Measurements from ENCODE around the gene DPF3. TPM values are rescaled to one million over a fixed set of nuclear protein-coding genes. Genes with fewer than 3 reads are reported as not detected.

Gene DPF3
- total and polyA plus RNA-seq, 2 of the 13 experiments (the other 11 are each of a cell fraction or from before 2014, with no cell fraction given): 0.09 to 0.60 TPM

- TF ChIP-seq, protein P1, sequence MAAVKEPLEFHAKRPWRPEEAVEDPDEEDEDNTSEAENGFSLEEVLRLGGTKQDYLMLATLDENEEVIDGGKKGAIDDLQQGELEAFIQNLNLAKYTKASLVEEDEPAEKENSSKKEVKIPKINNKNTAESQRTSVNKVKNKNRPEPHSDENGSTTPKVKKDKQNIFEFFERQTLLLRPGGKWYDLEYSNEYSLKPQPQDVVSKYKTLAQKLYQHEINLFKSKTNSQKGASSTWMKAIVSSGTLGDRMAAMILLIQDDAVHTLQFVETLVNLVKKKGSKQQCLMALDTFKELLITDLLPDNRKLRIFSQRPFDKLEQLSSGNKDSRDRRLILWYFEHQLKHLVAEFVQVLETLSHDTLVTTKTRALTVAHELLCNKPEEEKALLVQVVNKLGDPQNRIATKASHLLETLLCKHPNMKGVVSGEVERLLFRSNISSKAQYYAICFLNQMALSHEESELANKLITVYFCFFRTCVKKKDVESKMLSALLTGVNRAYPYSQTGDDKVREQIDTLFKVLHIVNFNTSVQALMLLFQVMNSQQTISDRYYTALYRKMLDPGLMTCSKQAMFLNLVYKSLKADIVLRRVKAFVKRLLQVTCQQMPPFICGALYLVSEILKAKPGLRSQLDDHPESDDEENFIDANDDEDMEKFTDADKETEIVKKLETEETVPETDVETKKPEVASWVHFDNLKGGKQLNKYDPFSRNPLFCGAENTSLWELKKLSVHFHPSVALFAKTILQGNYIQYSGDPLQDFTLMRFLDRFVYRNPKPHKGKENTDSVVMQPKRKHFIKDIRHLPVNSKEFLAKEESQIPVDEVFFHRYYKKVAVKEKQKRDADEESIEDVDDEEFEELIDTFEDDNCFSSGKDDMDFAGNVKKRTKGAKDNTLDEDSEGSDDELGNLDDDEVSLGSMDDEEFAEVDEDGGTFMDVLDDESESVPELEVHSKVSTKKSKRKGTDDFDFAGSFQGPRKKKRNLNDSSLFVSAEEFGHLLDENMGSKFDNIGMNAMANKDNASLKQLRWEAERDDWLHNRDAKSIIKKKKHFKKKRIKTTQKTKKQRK (IDR thresholded peaks at IDR 0.05; ENCODE audit: low read length): no peak
- no peak for TF ChIP-seq GABPA (IDR thresholded peaks at IDR 0.05; ENCODE audit: low read depth, low read length)
- no peak for TF ChIP-seq GABPA (CRISPR knock-in tag; IDR thresholded peaks at IDR 0.05; ENCODE audit: low read depth)
- TF ChIP-seq BRD4 (CRISPR knock-in tag; IDR thresholded peaks at IDR 0.05): no peak
- no peak for TF ChIP-seq POGK (CRISPR knock-in tag; conservative IDR thresholded peaks at IDR 0.05)
Observed at GRCh38 chr14:72824051-72824450, 69.8 kb downstream of the DPF3 start (continued).

DNA sequence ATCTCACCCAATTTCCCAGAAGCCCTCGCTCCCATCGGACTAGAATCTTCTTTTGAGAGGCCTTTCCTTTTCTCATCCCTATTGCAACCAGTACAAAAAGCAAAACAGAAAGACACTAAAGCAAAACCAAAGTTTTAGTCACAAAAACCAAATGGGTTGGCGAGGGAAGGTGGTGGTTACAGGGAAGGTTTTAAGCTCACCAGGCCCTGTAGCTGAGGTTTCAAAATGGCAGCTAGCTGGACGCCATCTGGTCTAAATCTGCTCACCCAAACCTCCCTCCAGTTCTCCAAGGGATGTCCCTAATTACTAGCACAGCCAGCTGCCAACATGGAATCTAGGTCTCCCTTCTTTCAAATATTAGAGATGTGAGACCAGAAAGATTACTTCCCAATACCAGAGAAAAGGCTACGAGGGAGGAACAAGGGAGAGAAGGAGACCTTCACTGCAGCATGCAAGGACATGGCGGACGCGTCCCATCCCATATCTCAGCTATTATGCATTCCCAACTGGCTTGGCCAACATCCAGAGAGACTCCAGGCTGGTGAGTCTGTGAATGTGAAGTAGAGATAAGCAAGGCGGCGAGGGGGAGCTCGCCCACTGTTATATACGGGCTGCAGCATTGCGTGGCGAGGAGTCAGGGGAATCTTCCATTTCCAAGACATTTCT, 70.8 kb downstream of the DPF3 start:
- intact Hi-C loops (cut with micrococcal nuclease; ENCODE audit: unreplicated experiment): no loop called here
- no peak overlapping the region for H3K4me3 ChIP-seq (replicated peaks in 1 of 3; ENCODE audit: insufficient read depth in 1 of 3, low read depth in 2 of 3, low read length in 3 of 3)
- H3K36me3 ChIP-seq (replicated peaks in 1 of 2; ENCODE audit: control insufficient read depth in 1 of 2, insufficient read depth in 2 of 2, low read length in 2 of 2): no peaks in the 10 kb centered on the region
- ATAC-seq (no peak), FAIRE-seq (no peak), DNase-seq (ENCODE audit: low spot score) (no peak)
- H4K20me1 ChIP-seq (ENCODE audit: insufficient read depth, low read length): no peaks in the 10 kb centered on the region
- H3K9ac ChIP-seq (ENCODE audit: insufficient read depth, low read depth, low read length): no peak overlapping the region
- no peak for TF ChIP-seq THAP11 (CRISPR knock-in tag; IDR thresholded peaks at IDR 0.05)
- no peak overlapping the region for H2AFZ ChIP-seq (ENCODE audit: low read length)
- H3K79me2 ChIP-seq (ENCODE audit: insufficient read depth, low read length): no peaks in the 10 kb centered on the region
- POLR2A ChIA-PET: no interaction called here
- whole genome bisulfite sequencing (ENCODE audit: low lambda C conversion rate): 60% methylated on average over 14 of the region's 14 CpGs
- no TSS peak for BruUV-seq (replicated peaks)
- H3K27ac ChIP-seq (ENCODE audit: extremely low read length, insufficient read depth, low read length): no peak overlapping the region
- no peaks in the 10 kb centered on the region for H3K27me3 ChIP-seq (ENCODE audit: control insufficient read depth in 1 of 2, insufficient read depth in 2 of 2, low read length in 2 of 2)
- in situ Hi-C loops (cut with HindIII; ENCODE audit: extremely low pct_ligation_motif_present, low pct_unique_long_range_greater_than_20kb): no loop called here
- CTCF ChIA-PET (ENCODE audit: low intra/inter-chr PET ratio, low total read pairs): no interaction called here
- H3K9me3 ChIP-seq (ENCODE audit: low read length): peaks cover 6% of the 10 kb centered on the region; the same call in 1 of the 2 replicates
- H3K4me1 ChIP-seq (ENCODE audit: insufficient read depth, low read length): no peaks in the 10 kb centered on the region
- no peak overlapping the region for H3K4me2 ChIP-seq (ENCODE audit: low read depth, low read length)
